ENCODE measurements around the gene TNFRSF13B. TPM values are rescaled to one million over a fixed set of nuclear protein-coding genes. Genes with fewer than 3 reads are reported as not detected.

The TNFRSF13B gene
- total RNA-seq, 1 experiment from 2014 or later: not detected

Small RNA genes within 50 kb of the gene (small RNA-seq; reads per million reads assigned to genes)
- gene AL353996.1: not detected

Other genes with a start within 250 kb of the TNFRSF13B start
- 44.1 and 49.3 TPM in 2 replicates for gene MPRIP, start 70.3 kb upstream of the TNFRSF13B start, total RNA-seq (2014; rRNA removed; shearing (Covaris generic); ENCODE audit: low replicate concordance)
- 0.14 TPM in 1 of 2 replicates, not detected in the other for gene PLD6, start 234.2 kb upstream of the TNFRSF13B start, total RNA-seq (2014; rRNA removed; shearing (Covaris generic); ENCODE audit: low replicate concordance)

All from Karpas-422 (cell line).